ENCODE measurements around the gene JDP2. TPM values are rescaled to one million over a fixed set of nuclear protein-coding genes. Genes with fewer than 3 reads are reported as not detected.

JDP2 gene
- total RNA-seq, 1 donor from 2014 or later, result 72.2 TPM

- Mint-ChIP-seq H3K36me3 (ENCODE audit: low read depth) (no peaks in the 10 kb centered on the region), H3K27ac (ENCODE audit: unreplicated experiment) (no peak overlapping the region), H3K27me3 (ENCODE audit: low read depth) (peaks cover 15% of the 10 kb centered on the region), H3K4me3 (ENCODE audit: unreplicated experiment) (no peak overlapping the region), H3K9me3 (ENCODE audit: low read depth) (peaks cover 3% of the 10 kb centered on the region), H3K4me1 (ENCODE audit: low read depth) (peaks cover 3% of the 10 kb centered on the region)
- no peak for TF ChIP-seq CTCF (IDR thresholded peaks at IDR 0.05)
- DNase-seq (ENCODE audit: low spot score), result no peak
These were observed 58.5 kb downstream of the JDP2 start for GRCh38 chr14:75486318-75486717.

- Mint-ChIP-seq H3K4me3 (ENCODE audit: unreplicated experiment) (no peak overlapping the region), H3K36me3 (ENCODE audit: low read depth) (no peaks in the 10 kb centered on the region), H3K4me1 (ENCODE audit: low read depth) (peaks cover 3% of the 10 kb centered on the region), H3K27ac (ENCODE audit: unreplicated experiment) (no peak overlapping the region), H3K9me3 (ENCODE audit: low read depth) (peaks cover 3% of the 10 kb centered on the region), H3K27me3 (ENCODE audit: low read depth) (peaks cover 15% of the 10 kb centered on the region)
- no peak for TF ChIP-seq CTCF (IDR thresholded peaks at IDR 0.05)
- DNase-seq (ENCODE audit: low spot score), result no peak
These were observed 59.4 kb downstream of the JDP2 start for GRCh38 chr14:75487155-75487671.

GRCh38 chr14:75489480-75489837 lies 61.6 kb downstream of the JDP2 start:
- no peak overlapping the region for H3K27ac Mint-ChIP-seq (ENCODE audit: unreplicated experiment)
- H3K27me3 Mint-ChIP-seq (ENCODE audit: low read depth), result peaks cover 17% of the 10 kb centered on the region
- TF ChIP-seq CTCF (IDR thresholded peaks at IDR 0.05), result no peak
- H3K4me3 Mint-ChIP-seq (ENCODE audit: unreplicated experiment), result no peak overlapping the region
- DNase-seq (ENCODE audit: low spot score), result no peak
- no peaks in the 10 kb centered on the region for H3K36me3 Mint-ChIP-seq (ENCODE audit: low read depth)
- H3K4me1 Mint-ChIP-seq (ENCODE audit: low read depth), result peaks cover 3% of the 10 kb centered on the region
- peaks cover 3% of the 10 kb centered on the region for H3K9me3 Mint-ChIP-seq (ENCODE audit: low read depth)

GRCh38 chr14:75491376-75491978 lies 63.7 kb downstream of the JDP2 start:
- TF ChIP-seq CTCF (IDR thresholded peaks at IDR 0.05), result no peak
- H3K4me1 Mint-ChIP-seq (ENCODE audit: low read depth), result peaks cover 3% of the 10 kb centered on the region

GRCh38 chr14:75492832-75493591 lies 65.2 kb downstream of the JDP2 start:
- peaks cover 3% of the 10 kb centered on the region for H3K9me3 Mint-ChIP-seq (ENCODE audit: low read depth)
- no peak overlapping the region for H3K27ac Mint-ChIP-seq (ENCODE audit: unreplicated experiment)
- no peaks in the 10 kb centered on the region for H3K36me3 Mint-ChIP-seq (ENCODE audit: low read depth)
- H3K4me1 Mint-ChIP-seq (ENCODE audit: low read depth), result peaks cover 3% of the 10 kb centered on the region
- no peak for TF ChIP-seq CTCF (IDR thresholded peaks at IDR 0.05)
- no peak for DNase-seq (ENCODE audit: low spot score)
- no peak overlapping the region for H3K4me3 Mint-ChIP-seq (ENCODE audit: unreplicated experiment)
- peaks cover 5% of the 10 kb centered on the region for H3K27me3 Mint-ChIP-seq (ENCODE audit: low read depth)

More at GRCh38 chr14:75491376-75491978, 63.7 kb downstream of the JDP2 start:
- DNase-seq (ENCODE audit: low spot score), result no peak
- H3K9me3 Mint-ChIP-seq (ENCODE audit: low read depth), result peaks cover 3% of the 10 kb centered on the region
- peaks cover 9% of the 10 kb centered on the region for H3K27me3 Mint-ChIP-seq (ENCODE audit: low read depth)
- H3K4me3 Mint-ChIP-seq (ENCODE audit: unreplicated experiment), result no peak overlapping the region
- no peaks in the 10 kb centered on the region for H3K36me3 Mint-ChIP-seq (ENCODE audit: low read depth)
- H3K27ac Mint-ChIP-seq (ENCODE audit: unreplicated experiment), result no peak overlapping the region
